Osteocyte (in vitro differentiated cells): ENCODE results near the gene TRAK2. TPM values are rescaled to one million over a fixed set of nuclear protein-coding genes. Genes with fewer than 3 reads are reported as not detected.

Experiments used
- DNase-seq: peaks from one replicate; pipeline ENCODE4 v3.0.0; 2021; ENCODE audit warnings: mixed read lengths; ENCODE audit not compliant: unreplicated experiment; ENCODE audit errors: extremely low spot score
- H3K27ac Mint-ChIP-seq: one replicate; pipeline ENCODE4 v1.8.0; 2021; ENCODE audit warnings: mild to moderate bottlenecking, mixed read lengths; ENCODE audit not compliant: unreplicated experiment
- H3K27me3 Mint-ChIP-seq: one replicate; pipeline ENCODE4 v1.8.0; 2021; ENCODE audit warnings: mixed read lengths; ENCODE audit not compliant: unreplicated experiment
- H3K36me3 Mint-ChIP-seq: one replicate; pipeline ENCODE4 v1.8.0; 2021; ENCODE audit warnings: mixed read lengths; ENCODE audit not compliant: unreplicated experiment
- H3K4me1 Mint-ChIP-seq: one replicate; pipeline ENCODE4 v1.8.0; 2021; ENCODE audit warnings: mixed read lengths; ENCODE audit not compliant: unreplicated experiment
- H3K4me3 Mint-ChIP-seq: one replicate; pipeline ENCODE4 v1.8.0; 2021; ENCODE audit warnings: mild to moderate bottlenecking, moderate library complexity, mixed read lengths; ENCODE audit not compliant: unreplicated experiment
- H3K9me3 Mint-ChIP-seq: one replicate; pipeline ENCODE4 v1.8.0; 2021; ENCODE audit warnings: mixed read lengths; ENCODE audit not compliant: unreplicated experiment
- total RNA-seq: library from RNA; stranded (reverse); gene quantifications from 2 replicates; pipeline ENCODE4 v1.2.1, GENCODE V29; 2021
- TF ChIP-seq, protein P1 (sequence below): fragments of 200-600 bp; sonication (generic); IDR thresholded peaks from 2 replicates; pipeline ENCODE4 v1.5.0; 2021; ENCODE audit warnings: antibody characterized with exemption, mild to moderate bottlenecking, moderate library complexity

The TRAK2 gene
- total RNA-seq, 1 donor from 2014 or later = 38.7 TPM

DNA sequence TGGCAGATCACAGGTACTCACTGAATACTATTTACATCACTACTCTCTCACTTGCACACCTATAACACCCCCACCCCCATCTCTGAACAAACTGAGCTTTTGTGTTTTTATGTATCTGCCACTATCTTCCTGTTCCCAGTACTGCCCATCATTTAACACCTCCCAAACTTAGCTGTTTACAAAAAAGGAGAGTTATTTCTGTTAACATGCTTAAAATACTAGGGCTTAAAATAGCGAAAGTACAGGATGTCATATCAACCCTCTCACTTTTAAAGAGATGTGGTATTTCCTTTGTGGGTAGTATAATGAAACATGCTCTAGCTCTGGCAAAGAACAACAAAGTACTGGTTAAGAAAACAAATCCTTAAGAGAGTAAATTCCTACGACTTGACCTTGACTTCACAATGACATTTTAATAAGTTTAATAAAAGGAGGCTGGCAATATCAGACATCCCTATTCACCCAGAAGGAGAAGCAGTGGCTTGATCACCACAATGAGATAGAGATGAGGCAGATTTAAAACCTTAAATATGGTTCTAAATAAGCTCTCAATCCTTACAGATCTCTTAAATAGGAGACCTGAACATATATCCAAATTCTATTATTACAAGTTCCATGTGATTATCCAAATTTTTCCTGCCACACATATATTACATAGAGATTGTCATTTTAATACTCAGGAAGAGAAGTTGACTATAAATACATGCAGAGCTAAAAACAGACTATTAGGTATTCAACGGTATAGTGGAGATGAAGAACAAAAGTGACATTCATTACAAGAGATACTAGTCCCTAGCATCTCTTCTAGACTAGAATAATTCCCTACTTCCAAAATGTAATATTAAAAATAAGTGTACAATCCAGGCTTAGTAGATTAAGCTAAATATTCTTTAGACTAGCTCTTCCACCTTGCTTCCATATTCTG is 36.9 kb downstream of the TRAK2 start:
- Mint-ChIP-seq H3K36me3 (peaks cover 17% of the 10 kb centered on the region), H3K27ac (no peak overlapping the region), H3K4me1 (peaks cover 7% of the 10 kb centered on the region), H3K27me3 (no peaks in the 10 kb centered on the region), H3K9me3 (no peaks in the 10 kb centered on the region), H3K4me3 (no peak overlapping the region)
- DNase-seq = no peak
- TF ChIP-seq, protein P1, sequence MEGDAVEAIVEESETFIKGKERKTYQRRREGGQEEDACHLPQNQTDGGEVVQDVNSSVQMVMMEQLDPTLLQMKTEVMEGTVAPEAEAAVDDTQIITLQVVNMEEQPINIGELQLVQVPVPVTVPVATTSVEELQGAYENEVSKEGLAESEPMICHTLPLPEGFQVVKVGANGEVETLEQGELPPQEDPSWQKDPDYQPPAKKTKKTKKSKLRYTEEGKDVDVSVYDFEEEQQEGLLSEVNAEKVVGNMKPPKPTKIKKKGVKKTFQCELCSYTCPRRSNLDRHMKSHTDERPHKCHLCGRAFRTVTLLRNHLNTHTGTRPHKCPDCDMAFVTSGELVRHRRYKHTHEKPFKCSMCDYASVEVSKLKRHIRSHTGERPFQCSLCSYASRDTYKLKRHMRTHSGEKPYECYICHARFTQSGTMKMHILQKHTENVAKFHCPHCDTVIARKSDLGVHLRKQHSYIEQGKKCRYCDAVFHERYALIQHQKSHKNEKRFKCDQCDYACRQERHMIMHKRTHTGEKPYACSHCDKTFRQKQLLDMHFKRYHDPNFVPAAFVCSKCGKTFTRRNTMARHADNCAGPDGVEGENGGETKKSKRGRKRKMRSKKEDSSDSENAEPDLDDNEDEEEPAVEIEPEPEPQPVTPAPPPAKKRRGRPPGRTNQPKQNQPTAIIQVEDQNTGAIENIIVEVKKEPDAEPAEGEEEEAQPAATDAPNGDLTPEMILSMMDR = no peak

DNA sequence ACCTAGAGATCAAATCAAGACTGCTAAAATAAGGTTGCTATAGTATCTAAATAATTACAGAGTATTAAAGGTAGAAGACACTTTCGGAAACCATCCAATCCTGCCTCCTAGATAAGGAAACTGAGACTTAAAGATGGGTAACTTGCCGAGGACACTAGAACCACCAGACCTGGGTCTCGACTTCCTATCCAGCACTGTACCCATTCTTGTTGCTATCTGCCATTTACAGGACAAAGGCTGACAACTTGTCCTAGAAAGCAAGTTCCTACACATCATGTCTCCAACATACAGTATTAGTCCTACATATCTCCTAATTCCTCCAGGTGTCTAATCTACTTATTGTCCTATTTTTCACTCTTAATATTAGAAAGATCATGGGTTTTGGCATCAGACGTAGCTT is 37.7 kb downstream of the TRAK2 start:
- H3K36me3 Mint-ChIP-seq = peaks cover 11% of the 10 kb centered on the region

DNA sequence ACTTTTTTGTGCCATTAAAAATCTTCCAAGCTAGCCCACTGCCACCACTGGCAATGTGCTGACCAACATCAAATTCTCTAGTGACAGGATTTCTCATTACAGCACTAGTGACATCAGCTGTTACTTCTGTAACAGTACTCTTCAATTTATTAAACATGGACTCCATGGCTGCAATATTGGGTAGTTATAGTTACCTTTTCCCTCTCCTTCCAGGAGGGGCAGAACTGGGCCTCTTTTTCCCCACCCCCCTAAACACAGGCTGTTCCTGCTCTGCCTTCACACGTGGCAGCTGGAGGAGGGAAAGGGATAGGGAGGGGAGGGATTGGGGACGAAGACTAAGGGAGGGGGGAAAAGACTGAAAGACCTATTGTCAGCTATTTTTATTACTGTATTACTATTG is 38.1 kb downstream of the TRAK2 start:
- Mint-ChIP-seq H3K4me1 (peaks cover 7% of the 10 kb centered on the region), H3K9me3 (no peaks in the 10 kb centered on the region), H3K36me3 (peaks cover 11% of the 10 kb centered on the region), H3K27me3 (no peaks in the 10 kb centered on the region), H3K4me3 (no peak overlapping the region), H3K27ac (no peak overlapping the region)
- TF ChIP-seq, protein P1 = no peak
- DNase-seq = no peak

More for the DNA sequence above, 37.7 kb downstream of the TRAK2 start:
- no peak overlapping the region for H3K4me3 Mint-ChIP-seq
- H3K27me3 Mint-ChIP-seq = no peaks in the 10 kb centered on the region
- H3K27ac Mint-ChIP-seq = no peak overlapping the region
- H3K4me1 Mint-ChIP-seq = peaks cover 7% of the 10 kb centered on the region
- DNase-seq = no peak
- no peaks in the 10 kb centered on the region for H3K9me3 Mint-ChIP-seq
- TF ChIP-seq, protein P1 = no peak

DNA sequence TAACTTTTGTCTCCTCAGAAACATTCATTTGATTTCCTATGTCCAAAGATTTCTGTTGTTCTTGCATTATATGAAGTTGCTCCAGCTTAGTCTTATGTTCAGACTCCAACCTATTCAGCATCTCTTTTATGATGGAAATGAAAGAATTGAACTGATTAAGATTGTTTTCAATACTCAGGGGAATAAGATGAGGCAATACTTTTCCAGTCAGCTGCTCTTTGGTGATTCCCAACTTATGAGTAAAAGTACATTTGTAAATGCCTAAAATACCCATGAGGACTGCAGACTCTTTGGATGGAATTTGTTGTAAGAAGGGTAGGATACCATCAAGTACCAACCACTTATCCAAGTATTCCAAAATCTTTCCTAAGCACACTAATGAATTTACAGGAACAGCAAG is 39.8 kb downstream of the TRAK2 start:
- Mint-ChIP-seq H3K4me3 (no peak overlapping the region), H3K4me1 (peaks cover 15% of the 10 kb centered on the region), H3K36me3 (peaks cover 10% of the 10 kb centered on the region), H3K9me3 (no peaks in the 10 kb centered on the region), H3K27ac (no peak overlapping the region), H3K27me3 (no peaks in the 10 kb centered on the region)
- DNase-seq = no peak
- TF ChIP-seq, protein P1 = no peak

DNA sequence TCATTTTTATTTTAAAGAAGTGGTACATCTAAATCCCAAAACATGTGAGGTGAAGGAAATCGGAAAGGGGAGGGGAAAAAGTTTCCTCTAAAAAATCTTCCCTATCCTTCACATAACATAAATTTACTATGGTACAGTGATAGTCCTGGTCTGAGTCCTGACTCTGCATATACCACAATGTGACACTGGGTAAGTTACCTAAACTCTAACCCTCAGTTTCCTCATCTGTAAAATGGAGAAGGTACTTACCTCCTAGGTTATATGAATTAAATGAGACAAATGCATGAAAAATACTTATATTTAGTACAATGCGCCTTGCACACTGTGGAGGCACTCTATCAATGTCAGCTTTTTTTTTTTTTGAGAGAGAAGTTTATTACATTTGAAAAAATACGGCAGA is 42.3 kb downstream of the TRAK2 start:
- no peaks in the 10 kb centered on the region for H3K27me3 Mint-ChIP-seq
- H3K4me3 Mint-ChIP-seq = no peak overlapping the region
- DNase-seq = no peak
- peaks cover 12% of the 10 kb centered on the region for H3K36me3 Mint-ChIP-seq
- H3K9me3 Mint-ChIP-seq = no peaks in the 10 kb centered on the region
- peaks cover 26% of the 10 kb centered on the region for H3K4me1 Mint-ChIP-seq
- no peak overlapping the region for H3K27ac Mint-ChIP-seq
- TF ChIP-seq, protein P1 = no peak
